Thyroid gland (tissue), 4 donors: ENCODE results near the gene ELAVL4. TPM values are rescaled to one million over a fixed set of nuclear protein-coding genes. Genes with fewer than 3 reads are reported as not detected.

Source experiments
- DNase-seq, 2 donors: peaks; one replicate each; pipeline ENCODE4 v3.0.0-alpha.2; 2019
- H3K27ac ChIP-seq, 3 donors: fragments of 200-600 bp; sonication (generic); 1 replicate in 2 of 3; 2 replicates in 1 of 3; pipeline ENCODE4 v1.5.1; 2016 to 2019; ENCODE audit warnings: mild to moderate bottlenecking in 1 of 3, moderate library complexity in 1 of 3
- H3K27me3 ChIP-seq: fragments of 200-600 bp; sonication (generic); one replicate; pipeline ENCODE4 v1.5.1; 2019
- H3K36me3 ChIP-seq, 2 donors: fragments of 200-600 bp; sonication (generic); one replicate each; pipeline ENCODE4 v1.5.1; 2016 to 2019
- H3K4me1 ChIP-seq, 2 donors: fragments of 200-600 bp; sonication (generic); one replicate each; pipeline ENCODE4 v1.5.1; 2017 to 2019
- H3K4me3 ChIP-seq, 3 donors: fragments of 200-600 bp; sonication (generic); replicated peaks in 1 of 3; 1 replicate in 2 of 3; 2 replicates in 1 of 3; pipeline ENCODE4 v1.5.1; 2016; ENCODE audit warnings: mild to moderate bottlenecking in 1 of 3
- H3K9me3 ChIP-seq: fragments of 200-600 bp; sonication (generic); one replicate; pipeline ENCODE4 v1.5.1; 2017
- CTCF ChIP-seq, 6 experiments: fragments of 200-600 bp in 3 of 6; fragments of 450-650 bp in 3 of 6; sonication (generic) in 3 of 6; IDR thresholded peaks; one replicate each; pipeline ENCODE4 v1.5.1; 2016 to 2019; ENCODE audit warnings: antibody characterized with exemption in 6 of 6, mild to moderate bottlenecking in 2 of 6, inconsistent platforms in 1 of 6, moderate library complexity in 1 of 6
- POLR2A ChIP-seq, 2 donors: fragments of 450-650 bp; IDR thresholded peaks; one replicate each; pipeline ENCODE4 v1.6.1; 2017; ENCODE audit warnings: antibody characterized with exemption in 2 of 2, mild to moderate bottlenecking in 2 of 2, moderate library complexity in 1 of 2
- WGBS, 2 donors: methylation state at CpG; one replicate each; pipeline ENCODE4 v1.1.5; 2017; 5-methylcytosine and 5-hydroxymethylcytosine counted together
- intact Hi-C: fragments of 100-400 bp; cut with DNase I; formaldehyde crosslinking; loops from one replicate; pipeline ENCODE4 v1.15.1; 2023
- total RNA-seq, 4 donors: library from RNA; depleted of rRNA; stranded (reverse); fragments of >200 nt; gene quantifications; one replicate each; pipeline ENCODE4 v1.2.3, GENCODE V29; 2016

Gene ELAVL4
- total RNA-seq, 4 donors from 2014 or later, result not detected

GRCh38 chr1:50097791-50098190 lies 10.9 kb upstream of the ELAVL4 start:
- Histone ChIP-seq H3K9me3 (no peaks in the 10 kb centered on the region), H3K4me3 (no peak overlapping the region), H3K36me3 (no peaks in the 10 kb centered on the region), H3K27me3 (no peaks in the 10 kb centered on the region), H3K27ac (no peak overlapping the region), H3K4me1 (no peaks in the 10 kb centered on the region)
- DNase-seq, result no peak
- no peak for TF ChIP-seq CTCF (IDR thresholded peaks at IDR 0.05)
- TF ChIP-seq POLR2A (IDR thresholded peaks at IDR 0.05), result no peak
- intact Hi-C loops, result no loop called here

- Histone ChIP-seq H3K4me1 (no peaks in the 10 kb centered on the region), H3K27me3 (no peaks in the 10 kb centered on the region), H3K9me3 (no peaks in the 10 kb centered on the region), H3K36me3 (no peaks in the 10 kb centered on the region), H3K4me3 (no peak overlapping the region), H3K27ac (no peak overlapping the region)
- DNase-seq, result no peak
- WGBS, 2 donors, result 33 to 39% methylated on average over 2 of the region's 2 CpGs
- TF ChIP-seq CTCF (IDR thresholded peaks at IDR 0.05) (no peak), POLR2A (IDR thresholded peaks at IDR 0.05) (no peak)
- intact Hi-C loops, result no loop called here
Measured at GRCh38 chr1:50098591-50099021, 10.1 kb upstream of the ELAVL4 start.

GRCh38 chr1:50099654-50100053 lies 9.1 kb upstream of the ELAVL4 start:
- Histone ChIP-seq H3K4me1 (no peaks in the 10 kb centered on the region), H3K36me3 (no peaks in the 10 kb centered on the region), H3K4me3 (no peak overlapping the region), H3K27ac (no peak overlapping the region), H3K9me3 (no peaks in the 10 kb centered on the region), H3K27me3 (no peaks in the 10 kb centered on the region)
- TF ChIP-seq POLR2A (IDR thresholded peaks at IDR 0.05) (no peak), CTCF (IDR thresholded peaks at IDR 0.05) (no peak)
- 82 to 83% methylated on average over 1 of the region's 1 CpG for WGBS, 2 donors
- DNase-seq, result no peak
- intact Hi-C loops, result no loop called here

- intact Hi-C loops, result no loop called here
- DNase-seq, result no peak
Measured at GRCh38 chr1:50103615-50104081, 5.1 kb upstream of the ELAVL4 start.

GRCh38 chr1:50105433-50105832 lies 3.3 kb upstream of the ELAVL4 start:
- no peaks in the 10 kb centered on the region for H3K36me3 ChIP-seq
- no peak for DNase-seq
- H3K4me3 ChIP-seq, result no peak overlapping the region
- no peak overlapping the region for H3K27ac ChIP-seq
- H3K27me3 ChIP-seq, result no peaks in the 10 kb centered on the region
- TF ChIP-seq POLR2A (IDR thresholded peaks at IDR 0.05), result no peak
- TF ChIP-seq CTCF (IDR thresholded peaks at IDR 0.05), result no peak
- H3K4me1 ChIP-seq, result no peaks in the 10 kb centered on the region
- WGBS, 2 donors, result 85 to 87% methylated on average over 3 of the region's 3 CpGs
- intact Hi-C loops, result no loop called here
- H3K9me3 ChIP-seq, result no peaks in the 10 kb centered on the region

More at GRCh38 chr1:50103615-50104081, 5.1 kb upstream of the ELAVL4 start:
- no peaks in the 10 kb centered on the region for H3K9me3 ChIP-seq
- H3K36me3 ChIP-seq, result no peaks in the 10 kb centered on the region
- WGBS, 2 donors, result 67 to 76% methylated on average over 7 of the region's 7 CpGs
- no peak for TF ChIP-seq POLR2A (IDR thresholded peaks at IDR 0.05)
- TF ChIP-seq CTCF (IDR thresholded peaks at IDR 0.05), result no peak
- H3K27ac ChIP-seq, result no peak overlapping the region
- H3K27me3 ChIP-seq, result no peaks in the 10 kb centered on the region
- no peaks in the 10 kb centered on the region for H3K4me1 ChIP-seq
- H3K4me3 ChIP-seq, result no peak overlapping the region
